Activated CD4-positive, alpha-beta memory T cell treated with anti-CD3 and anti-CD28 coated beads, Interleukin-2, amount 10 ng/mL, durations not matched to agents 7 days and 5 days (primary cell): ENCODE measurements around the gene EXOSC2. TPM values are rescaled to one million over a fixed set of nuclear protein-coding genes. Genes with fewer than 3 reads are reported as not detected.

Experiments
- CTCF ChIA-PET: fragments of 350-600 bp; sonication (Branson Sonifier 250); formaldehyde crosslinking; loops from one replicate; lab custom pipeline; 2021; ENCODE audit warnings: antibody characterized with exemption, inconsistent platforms; lab: Charles Lee
- POLR2A ChIA-PET: fragments of 350-600 bp; sonication (Branson Sonifier 250); formaldehyde crosslinking; loops from one replicate; lab custom pipeline; 2021; ENCODE audit warnings: antibody characterized with exemption; lab: Charles Lee
- DNase-seq: peaks from one replicate; pipeline ENCODE4 v3.0.0-alpha.2; 2020
- H3K27ac Mint-ChIP-seq: one replicate; pipeline ENCODE4 v1.8.0; 2021; ENCODE audit warnings: mild to moderate bottlenecking, mixed read lengths
- H3K27me3 Mint-ChIP-seq: one replicate; pipeline ENCODE4 v1.8.0; 2021; ENCODE audit warnings: mixed read lengths
- H3K36me3 Mint-ChIP-seq: one replicate; pipeline ENCODE4 v1.8.0; 2021; ENCODE audit warnings: low read depth, mixed read lengths
- H3K4me1 Mint-ChIP-seq: one replicate; pipeline ENCODE4 v1.8.0; 2021; ENCODE audit warnings: mixed read lengths
- H3K4me3 Mint-ChIP-seq: one replicate; pipeline ENCODE4 v1.8.0; 2021; ENCODE audit warnings: mild to moderate bottlenecking, mixed read lengths
- H3K9me3 Mint-ChIP-seq: one replicate; pipeline ENCODE4 v1.8.0; 2021; ENCODE audit warnings: mixed read lengths
- total RNA-seq, 2 experiments: library from RNA; stranded (reverse); gene quantifications; one replicate each; pipeline ENCODE4 v1.2.3, GENCODE V29; 2021

EXOSC2 gene
- total RNA-seq, 2 experiments from 2014 or later, result 45.2 to 48.7 TPM

GRCh38 chr9:130710822-130711352, 17.3 kb downstream of the EXOSC2 start:
- Mint-ChIP-seq H3K27ac (no peak overlapping the region), H3K9me3 (no peaks in the 10 kb centered on the region), H3K4me3 (no peak overlapping the region), H3K4me1 (peaks cover 33% of the 10 kb centered on the region), H3K36me3 (peaks cover 2% of the 10 kb centered on the region), H3K27me3 (no peaks in the 10 kb centered on the region)
- POLR2A ChIA-PET, result no interaction called here
- CTCF ChIA-PET, result interaction anchor here (0.7 to 3.0 kb wide), 3 partner anchors 11 to 560 kb away, joined by 3 to 25 read pairs (median 7); no protein-coding TSS in a partner anchor
- DNase-seq, result no peak

GRCh38 chr9:130711469-130711868, 17.9 kb downstream of the EXOSC2 start:
- Mint-ChIP-seq H3K27ac (no peak overlapping the region), H3K4me3 (peak overlapping the region; percentile 35), H3K9me3 (no peaks in the 10 kb centered on the region), H3K27me3 (no peaks in the 10 kb centered on the region), H3K4me1 (peaks cover 38% of the 10 kb centered on the region), H3K36me3 (peaks cover 2% of the 10 kb centered on the region)
- CTCF ChIA-PET, result interaction anchor here (0.7 to 3.0 kb wide), 2 partner anchors 11 to 559 kb away, joined by 7 to 25 read pairs; no protein-coding TSS in a partner anchor
- POLR2A ChIA-PET, result no interaction called here
- no peak for DNase-seq

- Mint-ChIP-seq H3K4me3 (peak overlapping the region; percentile 86), H3K27me3 (no peaks in the 10 kb centered on the region), H3K27ac (peak overlapping the region; percentile 90), H3K36me3 (no peaks in the 10 kb centered on the region), H3K4me1 (peaks cover 39% of the 10 kb centered on the region), H3K9me3 (no peaks in the 10 kb centered on the region)
- POLR2A ChIA-PET, result interaction anchor here (0.6 to 3.4 kb wide), 5 partner anchors 11 to 767 kb away, joined by 3 to 23 read pairs (median 3); partner anchors contain the start of gene EXOSC2
- DNase-seq, result peak; percentile 97
- CTCF ChIA-PET, result interaction anchor here (1.0 to 1.4 kb wide), 3 partner anchors 12 to 334 kb away, joined by 3 to 7 read pairs (median 3); partner anchors contain the start of gene EXOSC2
These were observed 19.1 kb downstream of the EXOSC2 start for GRCh38 chr9:130712564-130713285.

- peak overlapping the region; percentile 86 for H3K4me3 Mint-ChIP-seq
- POLR2A ChIA-PET, result interaction anchor here (0.6 to 3.4 kb wide), 7 partner anchors 12 to 767 kb away, joined by 3 to 23 read pairs (median 3); partner anchors contain the start of gene EXOSC2
- no peaks in the 10 kb centered on the region for H3K36me3 Mint-ChIP-seq
- H3K4me1 Mint-ChIP-seq, result peaks cover 39% of the 10 kb centered on the region
- DNase-seq, result no peak
- CTCF ChIA-PET, result interaction anchor here (0.6 to 1.4 kb wide), 4 partner anchors 12 to 333 kb away, joined by 3 to 7 read pairs (median 3); partner anchors contain the start of gene EXOSC2
- peak overlapping the region; percentile 80 for H3K27ac Mint-ChIP-seq
- no peaks in the 10 kb centered on the region for H3K9me3 Mint-ChIP-seq
- no peaks in the 10 kb centered on the region for H3K27me3 Mint-ChIP-seq
These were observed 19.8 kb downstream of the EXOSC2 start for GRCh38 chr9:130713286-130713960.

- H3K4me1 Mint-ChIP-seq, result peaks cover 39% of the 10 kb centered on the region
- no peaks in the 10 kb centered on the region for H3K36me3 Mint-ChIP-seq
- H3K9me3 Mint-ChIP-seq, result no peaks in the 10 kb centered on the region
- no peaks in the 10 kb centered on the region for H3K27me3 Mint-ChIP-seq
- POLR2A ChIA-PET, result interaction anchor here (0.8 to 3.4 kb wide), 4 partner anchors 11 to 262 kb away, joined by 3 to 23 read pairs (median 3); partner anchors contain the start of gene EXOSC2
- CTCF ChIA-PET, result interaction anchor here (0.8 to 1.7 kb wide), 5 partner anchors 9 to 283 kb away, joined by 3 to 11 read pairs (median 3); no protein-coding TSS in a partner anchor
- no peak for DNase-seq
- H3K4me3 Mint-ChIP-seq, result peak overlapping the region; percentile 86
- no peak overlapping the region for H3K27ac Mint-ChIP-seq
These were observed 21.1 kb downstream of the EXOSC2 start for GRCh38 chr9:130714586-130715110.

- H3K36me3 Mint-ChIP-seq, result no peaks in the 10 kb centered on the region
- no peaks in the 10 kb centered on the region for H3K9me3 Mint-ChIP-seq
- POLR2A ChIA-PET, result interaction anchor here (0.8 to 3.4 kb wide), 4 partner anchors 10 to 262 kb away, joined by 3 to 23 read pairs (median 3); partner anchors contain the start of gene EXOSC2
- DNase-seq, result no peak
- H3K4me1 Mint-ChIP-seq, result peaks cover 39% of the 10 kb centered on the region
- no peaks in the 10 kb centered on the region for H3K27me3 Mint-ChIP-seq
- CTCF ChIA-PET, result interaction anchor here (0.9 to 1.7 kb wide), 4 partner anchors 10 to 283 kb away, joined by 3 to 11 read pairs (median 3); no protein-coding TSS in a partner anchor
- no peak overlapping the region for H3K27ac Mint-ChIP-seq
- no peak overlapping the region for H3K4me3 Mint-ChIP-seq
These were observed 21.7 kb downstream of the EXOSC2 start for GRCh38 chr9:130715270-130715669.

GRCh38 chr9:130718562-130718961, 25.0 kb downstream of the EXOSC2 start:
- DNase-seq, result no peak
- Mint-ChIP-seq H3K4me3 (no peak overlapping the region), H3K9me3 (no peaks in the 10 kb centered on the region), H3K27me3 (no peaks in the 10 kb centered on the region), H3K4me1 (peaks cover 29% of the 10 kb centered on the region), H3K36me3 (no peaks in the 10 kb centered on the region), H3K27ac (no peak overlapping the region)
- ChIA-PET CTCF (no interaction called here), POLR2A (interaction anchor here (1.7 kb wide), 1 partner anchor 25 kb away, joined by 6 read pairs; the partner anchor contains the start of gene EXOSC2)

GRCh38 chr9:130720762-130721161, 27.2 kb downstream of the EXOSC2 start:
- Mint-ChIP-seq H3K27ac (no peak overlapping the region), H3K36me3 (no peaks in the 10 kb centered on the region), H3K4me1 (peaks cover 7% of the 10 kb centered on the region), H3K27me3 (no peaks in the 10 kb centered on the region), H3K9me3 (no peaks in the 10 kb centered on the region), H3K4me3 (no peak overlapping the region)
- no peak for DNase-seq
- POLR2A ChIA-PET, result no interaction called here
- CTCF ChIA-PET, result no interaction called here

GRCh38 chr9:130728721-130729120, 35.1 kb downstream of the EXOSC2 start:
- Mint-ChIP-seq H3K9me3 (no peaks in the 10 kb centered on the region), H3K27me3 (no peaks in the 10 kb centered on the region), H3K4me3 (no peak overlapping the region), H3K36me3 (peaks cover 3% of the 10 kb centered on the region), H3K4me1 (peaks cover 3% of the 10 kb centered on the region), H3K27ac (no peak overlapping the region)
- DNase-seq, result no peak
- CTCF ChIA-PET, result interaction anchor here (0.7 kb wide), 1 partner anchor 161 kb away, joined by 3 read pairs; no protein-coding TSS in a partner anchor
- POLR2A ChIA-PET, result no interaction called here

- Mint-ChIP-seq H3K4me3 (no peak overlapping the region), H3K27ac (no peak overlapping the region), H3K9me3 (no peaks in the 10 kb centered on the region), H3K36me3 (peaks cover 3% of the 10 kb centered on the region), H3K4me1 (peaks cover 3% of the 10 kb centered on the region), H3K27me3 (no peaks in the 10 kb centered on the region)
- CTCF ChIA-PET, result no interaction called here
- POLR2A ChIA-PET, result no interaction called here
- no peak for DNase-seq
These were observed 35.6 kb downstream of the EXOSC2 start for GRCh38 chr9:130729145-130729544.

GRCh38 chr9:130731355-130731754, 37.8 kb downstream of the EXOSC2 start:
- no peak for DNase-seq
- ChIA-PET CTCF (interaction anchor here (1.1 to 1.3 kb wide), 2 partner anchors 32 to 138 kb away, joined by 3 read pairs; no protein-coding TSS in a partner anchor), POLR2A (interaction anchor here (1.2 kb wide), 1 partner anchor 19 kb away, joined by 4 read pairs; no protein-coding TSS in a partner anchor)
- Mint-ChIP-seq H3K9me3 (no peaks in the 10 kb centered on the region), H3K27me3 (no peaks in the 10 kb centered on the region), H3K36me3 (peaks cover 3% of the 10 kb centered on the region), H3K27ac (no peak overlapping the region), H3K4me3 (no peak overlapping the region), H3K4me1 (peaks cover 3% of the 10 kb centered on the region)

GRCh38 chr9:130732136-130732535, 38.6 kb downstream of the EXOSC2 start:
- DNase-seq, result no peak
- CTCF ChIA-PET, result interaction anchor here (1.1 to 1.3 kb wide), 2 partner anchors 33 to 137 kb away, joined by 3 read pairs; no protein-coding TSS in a partner anchor
- peaks cover 3% of the 10 kb centered on the region for H3K36me3 Mint-ChIP-seq
- H3K27ac Mint-ChIP-seq, result no peak overlapping the region
- H3K27me3 Mint-ChIP-seq, result no peaks in the 10 kb centered on the region
- no peaks in the 10 kb centered on the region for H3K9me3 Mint-ChIP-seq
- H3K4me1 Mint-ChIP-seq, result peaks cover 3% of the 10 kb centered on the region
- H3K4me3 Mint-ChIP-seq, result no peak overlapping the region
- POLR2A ChIA-PET, result interaction anchor here (1.2 kb wide), 1 partner anchor 19 kb away, joined by 4 read pairs; no protein-coding TSS in a partner anchor
